GM10248 (cell line): Measurements from ENCODE around the gene OXT.

ENCODE experiments used
- CTCF ChIA-PET: fragments of 300-600 bp; sonication (Branson Sonifier 250); formaldehyde crosslinking; extraction: SDS; loops from one replicate; lab custom pipeline; 2021; ENCODE audit warnings: antibody characterized with exemption; lab: Yijun Ruan, JAX
- POLR2A ChIA-PET: fragments of 350-650 bp; sonication (Branson Sonifier 250); formaldehyde crosslinking; extraction: SDS; loops from one replicate; lab custom pipeline; 2020; ENCODE audit warnings: antibody characterized with exemption; lab: Yijun Ruan, JAX
- DNase-seq: peaks from one replicate; pipeline ENCODE4 v3.0.0; 2012; ENCODE audit errors: extremely low spot score
- TF ChIP-seq, protein P1 (sequence below): IDR thresholded peaks from 2 replicates; pipeline ENCODE4 v1.5.1; 2012; ENCODE audit warnings: mild to moderate bottlenecking, low read depth; ENCODE audit errors: extremely low read depth, missing control alignments, control extremely low read depth

OXT gene

DNA sequence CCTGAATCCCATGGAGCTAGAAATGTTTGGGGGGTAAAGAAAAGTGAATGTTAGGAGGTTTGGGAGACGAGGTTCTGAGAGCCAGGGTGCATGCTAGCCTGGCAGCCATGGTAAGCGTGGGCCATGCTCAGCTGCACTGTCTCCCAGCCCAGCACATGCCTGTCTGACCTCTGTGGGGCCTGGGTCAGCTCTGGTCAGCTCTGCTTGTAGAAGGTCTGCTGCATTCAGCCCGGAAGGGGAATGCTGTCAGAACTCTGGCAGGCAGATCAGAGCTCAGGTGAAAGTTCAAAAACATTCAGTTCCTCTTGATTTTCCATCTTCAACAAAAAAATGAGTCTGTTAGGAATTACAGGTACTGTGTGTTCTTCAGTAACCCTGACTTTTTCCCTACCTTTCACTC is 33.8 kb upstream of the OXT start:
- TF ChIP-seq, protein P1, sequence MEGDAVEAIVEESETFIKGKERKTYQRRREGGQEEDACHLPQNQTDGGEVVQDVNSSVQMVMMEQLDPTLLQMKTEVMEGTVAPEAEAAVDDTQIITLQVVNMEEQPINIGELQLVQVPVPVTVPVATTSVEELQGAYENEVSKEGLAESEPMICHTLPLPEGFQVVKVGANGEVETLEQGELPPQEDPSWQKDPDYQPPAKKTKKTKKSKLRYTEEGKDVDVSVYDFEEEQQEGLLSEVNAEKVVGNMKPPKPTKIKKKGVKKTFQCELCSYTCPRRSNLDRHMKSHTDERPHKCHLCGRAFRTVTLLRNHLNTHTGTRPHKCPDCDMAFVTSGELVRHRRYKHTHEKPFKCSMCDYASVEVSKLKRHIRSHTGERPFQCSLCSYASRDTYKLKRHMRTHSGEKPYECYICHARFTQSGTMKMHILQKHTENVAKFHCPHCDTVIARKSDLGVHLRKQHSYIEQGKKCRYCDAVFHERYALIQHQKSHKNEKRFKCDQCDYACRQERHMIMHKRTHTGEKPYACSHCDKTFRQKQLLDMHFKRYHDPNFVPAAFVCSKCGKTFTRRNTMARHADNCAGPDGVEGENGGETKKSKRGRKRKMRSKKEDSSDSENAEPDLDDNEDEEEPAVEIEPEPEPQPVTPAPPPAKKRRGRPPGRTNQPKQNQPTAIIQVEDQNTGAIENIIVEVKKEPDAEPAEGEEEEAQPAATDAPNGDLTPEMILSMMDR, result no peak
- ChIA-PET POLR2A (no interaction called here), CTCF (interaction anchor here (0.7 kb wide), 1 partner anchor 16 kb away, joined by 6 read pairs; no protein-coding TSS in a partner anchor)
- no peak for DNase-seq

DNA sequence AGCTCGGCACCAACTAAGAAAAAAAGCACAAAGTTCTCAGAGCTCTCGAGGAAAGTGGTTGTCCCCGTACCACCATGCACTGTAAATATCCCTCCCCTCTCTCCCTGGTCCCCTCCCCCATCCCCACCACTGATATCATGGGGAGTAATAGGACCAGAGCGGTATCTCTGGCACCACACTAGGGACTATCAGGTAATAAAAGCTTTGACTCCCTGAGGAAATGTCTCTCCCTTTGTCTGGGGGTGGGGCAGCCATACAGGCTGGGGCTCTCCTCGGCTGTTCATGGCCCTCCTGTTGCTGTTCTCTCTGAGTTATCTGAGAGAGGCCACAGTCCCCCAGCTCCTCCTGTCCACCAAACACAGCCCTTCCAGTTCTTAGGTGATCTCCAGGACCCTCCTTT is 33.0 kb upstream of the OXT start:
- TF ChIP-seq, protein P1, result no peak
- CTCF ChIA-PET, result interaction anchor here (1.9 kb wide), 1 partner anchor 15 kb away, joined by 10 read pairs; no protein-coding TSS in a partner anchor
- POLR2A ChIA-PET, result interaction anchor here (0.6 kb wide), 1 partner anchor 117 kb away, joined by 3 read pairs; no protein-coding TSS in a partner anchor
- no peak for DNase-seq

DNA sequence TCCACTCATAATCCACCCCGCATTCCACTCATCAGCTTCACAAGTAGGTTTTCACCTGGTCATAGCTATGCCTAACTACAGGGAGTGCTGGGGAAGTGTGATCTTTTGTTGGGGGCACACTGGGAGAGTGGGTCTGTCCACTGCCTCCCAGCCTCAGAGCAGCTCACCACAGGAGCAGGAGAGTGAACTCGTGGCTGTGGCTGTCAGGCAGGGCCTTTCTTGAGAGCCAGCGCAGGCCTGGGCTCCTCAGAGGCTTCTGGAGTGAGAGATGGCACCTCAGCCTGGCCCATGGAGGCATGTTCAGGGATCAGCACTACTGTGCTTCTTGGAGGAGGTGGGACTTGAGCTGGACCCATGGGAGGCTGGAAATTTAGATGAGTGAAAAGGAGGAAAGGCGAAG is 32.0 kb upstream of the OXT start:
- CTCF ChIA-PET, result interaction anchor here (1.1 to 1.9 kb wide), 2 partner anchors 14 to 23 kb away, joined by 4 to 10 read pairs; no protein-coding TSS in a partner anchor
- TF ChIP-seq, protein P1, result no peak
- POLR2A ChIA-PET, result no interaction called here
- no peak for DNase-seq

DNA sequence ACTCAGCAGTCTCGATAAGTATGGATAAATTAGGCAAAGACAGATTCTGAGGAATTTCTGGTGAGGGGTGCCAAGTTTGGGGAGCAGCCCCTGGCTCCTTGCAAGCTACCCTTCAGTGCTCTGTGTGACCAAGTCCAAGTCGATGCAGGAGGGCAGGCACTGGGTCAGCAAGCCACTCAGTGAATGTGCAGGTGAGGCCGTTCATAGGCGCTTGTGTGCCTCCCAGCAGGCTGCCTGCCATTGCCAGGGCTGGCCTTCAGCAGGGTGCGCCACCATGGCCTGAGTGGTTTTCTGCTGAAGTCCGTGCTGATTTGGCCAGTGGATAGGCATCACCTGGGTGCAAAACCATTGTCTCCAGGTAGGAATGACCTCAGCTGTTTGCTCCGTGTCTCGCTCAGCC is 31.3 kb upstream of the OXT start:
- CTCF ChIA-PET, result interaction anchor here (1.1 to 1.9 kb wide), 2 partner anchors 13 to 23 kb away, joined by 4 to 10 read pairs; no protein-coding TSS in a partner anchor
- DNase-seq, result no peak
- TF ChIP-seq, protein P1, result no peak
- POLR2A ChIA-PET, result no interaction called here

DNA sequence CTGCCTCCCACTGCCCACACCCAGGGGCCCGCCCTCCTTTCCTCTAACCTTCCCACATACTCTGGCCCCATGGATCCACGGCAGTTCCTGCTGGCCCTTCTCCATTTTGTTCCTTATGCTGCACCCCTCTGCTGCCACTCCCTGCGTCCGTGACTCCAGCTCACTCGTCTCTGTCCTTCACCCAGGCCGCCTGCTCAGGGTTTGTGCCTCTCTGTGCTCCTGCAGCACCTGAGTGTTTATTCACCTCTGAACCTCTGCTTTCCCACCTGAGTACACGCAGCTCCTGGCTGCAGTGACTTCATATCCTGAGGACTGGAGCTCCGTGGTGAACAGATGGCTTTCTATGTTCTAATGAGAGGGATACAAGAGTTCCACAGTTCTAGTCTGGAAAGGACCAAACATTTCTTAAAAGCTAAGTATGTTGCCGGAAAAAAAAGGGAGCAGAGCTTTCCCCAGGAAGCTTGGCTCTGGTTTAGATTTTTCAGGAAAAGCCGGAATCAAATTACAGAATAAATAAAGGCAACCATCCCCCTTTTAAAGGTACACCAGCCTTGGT is 29.5 kb upstream of the OXT start:
- TF ChIP-seq, protein P1, result no peak
- ChIA-PET POLR2A (no interaction called here), CTCF (interaction anchor here (1.3 to 1.4 kb wide), 2 partner anchors 12 to 177 kb away, joined by 3 to 5 read pairs; no protein-coding TSS in a partner anchor)
- DNase-seq, result no peak

DNA sequence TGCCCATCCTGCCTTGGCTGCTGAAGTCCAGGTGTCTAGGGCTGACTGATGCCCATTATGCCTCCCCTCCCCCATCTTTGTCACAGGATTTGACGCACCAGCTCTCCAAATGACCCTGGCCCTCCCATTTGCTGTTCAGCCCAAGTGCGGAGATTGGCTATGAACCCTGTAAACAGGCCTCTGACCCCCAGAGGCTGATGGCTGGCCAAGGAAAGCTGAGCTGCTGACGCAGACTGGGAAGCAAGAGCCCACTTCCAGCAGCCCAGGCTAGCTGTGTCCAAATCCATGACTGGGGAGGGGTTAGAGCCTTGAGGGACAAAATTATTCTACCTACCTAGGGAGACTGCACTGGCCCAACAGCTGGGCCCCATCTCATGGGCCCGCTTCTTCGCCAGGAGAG is 28.8 kb upstream of the OXT start:
- no peak for DNase-seq
- TF ChIP-seq, protein P1, result no peak
- CTCF ChIA-PET, result interaction anchor here (1.3 to 1.4 kb wide), 2 partner anchors 11 to 176 kb away, joined by 3 to 5 read pairs; no protein-coding TSS in a partner anchor
- POLR2A ChIA-PET, result no interaction called here
